EH (cell line): Measurements from ENCODE around the gene IDUA.

ENCODE experiments used
- DNase-seq: peaks from one replicate; pipeline ENCODE4 v3.0.0-alpha.2; 2015; ENCODE audit warnings: low read depth

Gene IDUA

GRCh38 chr4:987624-988513, 1.0 kb downstream of the IDUA start:
- peak; percentile 83 for DNase-seq

- no peak for DNase-seq
These were observed 2.2 kb downstream of the IDUA start for GRCh38 chr4:988726-989721.

- no peak for DNase-seq
These were observed 3.1 kb downstream of the IDUA start for GRCh38 chr4:989722-990471.

- no peak for DNase-seq
These were observed 4.0 kb downstream of the IDUA start for GRCh38 chr4:990746-991367.

- DNase-seq: no peak
These were observed 4.8 kb downstream of the IDUA start for GRCh38 chr4:991451-992296.

GRCh38 chr4:992297-993110, 5.7 kb downstream of the IDUA start:
- DNase-seq: no peak

GRCh38 chr4:993111-994029, 6.5 kb downstream of the IDUA start, which contains the start of gene SLC26A1:
Gene SLC26A1, minus strand, starts transcription at chr4:993404. Its CDS starts 1,701 bp downstream, at chr4:991703.
- DNase-seq: no peak

- no peak for DNase-seq
These were observed 8.6 kb downstream of the IDUA start for GRCh38 chr4:995311-996026.

GRCh38 chr4:996030-996996, 9.5 kb downstream of the IDUA start:
- DNase-seq: no peak

GRCh38 chr4:996997-997374, 10.1 kb downstream of the IDUA start:
- no peak for DNase-seq

GRCh38 chr4:997375-998071, 10.7 kb downstream of the IDUA start:
- DNase-seq: peak; percentile 17

GRCh38 chr4:998096-998691, 11.3 kb downstream of the IDUA start:
- no peak for DNase-seq

GRCh38 chr4:999240-999863, 12.5 kb downstream of the IDUA start:
- peak; percentile 33 for DNase-seq

GRCh38 chr4:999882-1000425, 13.1 kb downstream of the IDUA start:
- DNase-seq: no peak
